Ectodermal cell (in vitro differentiated cells): ENCODE results near the gene AHNAK.

ENCODE experiments used
- H3K27ac ChIP-seq: 2 replicates; pipeline ENCODE4 v1.7.0; 2013; ENCODE audit warnings: mild to moderate bottlenecking, low read depth, low read length; ENCODE audit not compliant: insufficient read depth, poor library complexity, severe bottlenecking
- H3K27me3 ChIP-seq: 2 replicates; pipeline ENCODE4 v1.7.0; 2013; ENCODE audit warnings: mild to moderate bottlenecking, low read length; ENCODE audit not compliant: insufficient read depth, control insufficient read depth, poor library complexity, severe bottlenecking
- H3K36me3 ChIP-seq: one replicate; pipeline ENCODE4 v1.7.0; 2013; ENCODE audit warnings: low read length; ENCODE audit not compliant: control insufficient read depth, insufficient read depth
- H3K4me1 ChIP-seq: one replicate; pipeline ENCODE4 v1.7.0; 2013; ENCODE audit warnings: low read length; ENCODE audit not compliant: control insufficient read depth, insufficient read depth
- H3K4me3 ChIP-seq: 2 replicates; pipeline ENCODE4 v1.7.0; 2013; ENCODE audit warnings: low read depth, low read length, control low read depth; ENCODE audit not compliant: insufficient read depth
- H3K9me3 ChIP-seq: 2 replicates; pipeline ENCODE4 v1.7.0; 2013; ENCODE audit warnings: mild to moderate bottlenecking, low read length, moderate library complexity; ENCODE audit not compliant: control insufficient read depth
- WGBS, 2 experiments: methylation state at CpG; one replicate each; pipeline ENCODE4 v1.1.7; 2013; ENCODE audit warnings: missing lambda C conversion rate in 2 of 2; 5-methylcytosine and 5-hydroxymethylcytosine counted together

The AHNAK gene

DNA sequence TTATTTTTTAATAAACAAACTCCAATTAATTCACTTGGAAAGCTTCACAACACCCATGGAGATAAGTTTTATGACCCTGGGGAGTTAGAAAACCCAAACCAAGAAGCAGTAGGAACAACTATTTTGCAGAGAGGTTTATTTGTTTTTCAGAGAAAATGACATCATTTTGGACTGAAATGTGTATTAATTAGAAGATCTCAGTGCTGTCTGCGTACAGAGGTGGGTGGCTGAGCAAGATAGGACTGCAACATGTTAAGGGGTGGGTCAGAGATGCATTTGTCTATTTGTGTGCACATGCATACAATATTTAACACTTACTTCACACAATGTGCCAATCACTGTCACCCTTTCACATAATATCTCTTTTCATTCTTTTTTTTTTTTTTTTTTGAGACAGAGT, 126.7 kb downstream of the AHNAK start:
- peaks cover 10% of the 10 kb centered on the region for H3K4me1 ChIP-seq
- 90 to 100% methylated on average over 1 of the region's 1 CpG for WGBS, 2 experiments

DNA sequence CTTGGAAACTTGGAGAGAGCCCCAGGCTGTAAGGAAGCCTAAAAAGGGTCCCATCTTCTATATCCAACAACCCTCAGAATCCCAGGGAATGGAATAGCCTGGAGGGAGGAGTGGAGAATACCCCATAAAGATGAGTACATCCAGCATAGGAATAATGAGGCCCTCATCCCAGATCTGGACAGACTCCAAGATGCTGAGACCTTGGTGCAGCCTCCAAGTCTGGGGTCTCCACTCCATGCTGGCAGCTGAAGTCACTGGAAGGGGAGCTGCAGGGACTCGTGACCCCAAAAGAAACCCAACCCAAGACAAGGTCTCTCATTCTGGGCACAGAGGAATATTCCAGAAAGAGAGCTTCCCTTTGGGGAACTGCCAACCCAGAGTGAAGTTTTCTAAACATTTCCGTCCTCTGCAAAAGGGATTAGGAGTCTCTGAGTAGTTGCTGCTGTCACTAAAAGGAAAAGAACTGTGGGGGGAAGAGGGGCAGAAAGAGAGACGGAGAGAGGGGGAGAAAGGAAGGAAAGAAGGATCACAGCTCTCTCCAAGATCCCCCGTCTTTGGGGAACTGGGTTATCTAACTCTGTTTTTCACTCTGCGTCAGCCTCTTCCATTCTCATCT, 127.2 kb downstream of the AHNAK start:
- Histone ChIP-seq H3K27ac (no peak overlapping the region), H3K4me3 (no peak overlapping the region), H3K4me1 (peaks cover 10% of the 10 kb centered on the region), H3K9me3 (no peaks in the 10 kb centered on the region), H3K36me3 (no peaks in the 10 kb centered on the region), H3K27me3 (no peaks in the 10 kb centered on the region)
- WGBS, 2 experiments = 83 to 87% methylated on average over 4 to 5 of the region's 5 CpGs

More for the DNA sequence above, 126.7 kb downstream of the AHNAK start:
- Histone ChIP-seq H3K9me3 (no peaks in the 10 kb centered on the region), H3K27me3 (no peaks in the 10 kb centered on the region), H3K27ac (no peak overlapping the region), H3K36me3 (no peaks in the 10 kb centered on the region), H3K4me3 (no peak overlapping the region)

DNA sequence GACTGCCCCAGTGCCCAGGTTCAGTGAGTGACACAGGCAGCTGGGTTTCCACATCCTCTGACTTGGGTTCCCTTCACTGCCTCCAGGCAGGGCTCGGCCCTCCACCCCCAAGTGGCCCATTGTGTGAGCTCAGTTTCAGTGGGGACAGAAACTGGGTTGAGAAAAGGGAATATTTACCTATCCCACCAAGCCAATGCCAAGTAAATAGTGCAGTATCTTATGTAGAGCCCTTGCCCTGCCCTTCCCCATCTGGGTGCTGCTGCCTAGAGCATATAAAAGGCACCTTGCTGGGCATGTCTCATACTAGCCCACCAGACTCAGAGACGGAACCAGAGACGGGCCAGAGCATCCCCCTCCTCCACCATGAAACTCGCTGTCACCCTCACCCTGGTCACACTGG, 127.9 kb downstream of the AHNAK start, which contains the start of gene SCGB1A1:
TSS of gene SCGB1A1 (plus strand) at position 301 of the 400 bp plus-strand sequence. CDS start at position 364, 63 bp downstream.
- WGBS, 2 experiments = 90 to 92% methylated on average over 4 of the region's 4 CpGs
- H3K27ac ChIP-seq = no peak within 1 kb of the TSS
- no peaks in the 10 kb centered on the region for H3K36me3 ChIP-seq
- H3K4me3 ChIP-seq = no peak within 1 kb of the TSS
- peaks cover 10% of the 10 kb centered on the region for H3K4me1 ChIP-seq
- no peaks in the 10 kb centered on the region for H3K9me3 ChIP-seq
- no peaks in the 10 kb centered on the region for H3K27me3 ChIP-seq

DNA sequence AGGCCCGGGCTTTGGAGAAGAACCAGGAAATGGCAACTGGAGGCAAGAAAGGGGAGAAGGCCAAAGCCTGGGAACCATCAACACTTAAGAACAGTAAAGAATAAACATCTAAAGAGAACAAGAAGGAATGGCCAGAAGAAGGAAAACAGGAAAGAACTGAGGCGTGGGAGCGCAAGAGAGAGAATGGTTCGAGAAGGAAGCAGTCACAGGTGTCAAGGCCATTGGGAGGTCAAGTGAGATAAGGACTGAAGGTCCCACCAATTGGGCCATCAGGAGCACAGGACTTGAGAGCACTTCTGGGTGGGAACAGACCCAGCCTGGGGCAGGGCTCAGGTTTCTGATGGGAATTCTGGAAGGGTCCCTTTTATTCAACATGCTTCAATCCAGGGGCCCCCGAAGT, 128.5 kb downstream of the AHNAK start:
- Histone ChIP-seq H3K4me3 (no peak overlapping the region), H3K9me3 (no peaks in the 10 kb centered on the region), H3K27me3 (no peaks in the 10 kb centered on the region), H3K4me1 (peaks cover 9% of the 10 kb centered on the region), H3K36me3 (no peaks in the 10 kb centered on the region), H3K27ac (no peak overlapping the region)
- 95 to 97% methylated on average over 5 of the region's 5 CpGs for WGBS, 2 experiments

DNA sequence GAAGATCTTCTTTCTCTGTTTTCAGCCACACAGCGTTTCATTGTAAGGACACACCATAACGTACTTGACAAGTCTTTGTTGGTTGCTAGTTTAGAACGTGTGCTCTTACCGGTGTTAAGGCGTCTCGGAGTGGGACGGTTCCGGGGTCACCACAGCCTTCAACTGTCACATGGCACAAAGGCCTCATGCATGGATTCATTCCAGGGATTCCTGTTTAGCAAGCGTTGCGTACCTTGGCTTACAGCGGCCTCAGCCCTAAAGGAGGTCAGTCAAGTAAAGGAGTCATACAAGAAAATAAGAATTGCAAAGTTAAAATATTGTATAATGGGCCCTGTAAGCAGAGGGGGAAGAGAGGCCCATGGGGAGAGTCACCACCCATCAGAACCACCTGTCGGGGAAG, 130.0 kb downstream of the AHNAK start:
- WGBS, 2 experiments = 84 to 89% methylated on average over 12 of the region's 12 CpGs

DNA sequence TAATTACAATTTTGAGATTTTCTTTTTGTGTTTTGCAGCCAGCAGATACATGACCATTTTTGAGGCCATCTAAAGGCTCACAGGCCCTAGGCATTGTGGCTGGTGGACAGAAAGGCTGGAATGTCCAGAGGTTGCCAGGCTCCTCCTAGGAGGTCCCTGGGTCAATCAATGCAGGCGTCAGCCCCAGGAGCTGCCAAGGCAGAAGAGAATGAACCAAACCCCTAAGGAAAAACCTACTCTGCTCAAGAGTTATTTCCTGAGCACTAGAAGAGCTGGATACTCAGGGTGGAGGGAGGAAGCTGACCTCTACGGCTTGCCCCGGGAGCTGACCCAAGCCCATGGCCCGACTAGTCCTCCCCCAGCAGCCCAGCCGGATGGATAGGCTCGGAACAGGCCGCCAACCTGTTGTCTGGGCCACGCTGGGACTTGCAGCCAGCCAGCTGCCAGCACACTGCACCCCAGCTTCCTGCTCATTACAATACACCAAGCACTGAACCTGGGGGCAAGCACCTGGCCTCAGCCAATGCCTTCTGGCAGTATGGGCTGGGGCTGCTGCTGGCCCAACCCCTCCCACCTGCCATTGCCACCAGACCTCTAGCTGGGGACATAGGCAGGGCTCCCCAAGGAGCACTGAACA, 133.4 kb downstream of the AHNAK start:
- H3K27ac ChIP-seq = no peak overlapping the region
- no peaks in the 10 kb centered on the region for H3K27me3 ChIP-seq
- WGBS, 2 experiments = 87 to 88% methylated on average over 8 of the region's 8 CpGs
- peaks cover 7% of the 10 kb centered on the region for H3K4me1 ChIP-seq
- H3K36me3 ChIP-seq = no peaks in the 10 kb centered on the region
- no peaks in the 10 kb centered on the region for H3K9me3 ChIP-seq
- H3K4me3 ChIP-seq = no peak overlapping the region

More for the DNA sequence above, 130.0 kb downstream of the AHNAK start:
- no peaks in the 10 kb centered on the region for H3K27me3 ChIP-seq
- peaks cover 12% of the 10 kb centered on the region for H3K4me1 ChIP-seq
- no peak overlapping the region for H3K4me3 ChIP-seq
- H3K9me3 ChIP-seq = no peaks in the 10 kb centered on the region
- no peak overlapping the region for H3K27ac ChIP-seq
- H3K36me3 ChIP-seq = no peaks in the 10 kb centered on the region

DNA sequence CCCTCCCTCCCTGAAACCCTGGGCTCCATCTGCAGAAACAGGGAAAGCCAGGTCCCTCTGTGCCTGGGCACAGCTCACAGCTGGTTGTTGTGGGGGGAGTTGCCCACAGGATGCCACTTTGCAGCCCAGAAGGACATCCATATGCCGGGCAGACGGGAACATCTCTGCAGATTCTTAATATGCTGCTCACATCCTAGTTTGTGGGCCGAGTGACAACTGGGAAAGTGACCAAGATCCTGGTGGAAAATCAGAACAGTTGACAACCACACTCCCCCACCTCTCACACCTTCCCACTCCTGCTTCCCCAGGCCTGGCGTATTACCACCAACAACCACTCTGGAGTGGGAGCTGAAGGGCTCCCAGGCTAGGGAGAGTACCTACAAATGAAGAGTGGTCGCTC, 135.1 kb downstream of the AHNAK start:
- WGBS, 2 experiments = 91 to 95% methylated on average over 5 of the region's 5 CpGs
- no peaks in the 10 kb centered on the region for H3K27me3 ChIP-seq

DNA sequence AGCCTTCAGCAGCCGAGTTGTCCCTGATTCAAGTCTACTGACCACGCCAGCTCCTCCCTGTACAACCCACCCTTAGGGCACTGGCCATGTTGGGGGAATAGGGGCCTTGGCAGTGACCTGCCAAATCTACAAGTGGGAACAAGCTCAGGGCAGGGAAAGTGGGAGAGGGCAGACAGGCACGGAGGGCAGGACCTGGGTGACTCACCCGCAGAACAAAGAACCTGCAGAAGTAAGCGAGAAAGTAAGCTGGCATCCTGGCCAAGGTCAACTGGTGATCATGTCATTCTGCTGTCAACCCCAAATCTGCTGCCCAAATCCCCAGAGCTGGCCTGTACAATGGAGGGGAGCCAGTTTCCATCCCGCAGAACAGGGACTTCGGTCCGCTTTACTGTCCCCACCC, 135.6 kb downstream of the AHNAK start:
- Histone ChIP-seq H3K27me3 (no peaks in the 10 kb centered on the region), H3K4me3 (no peak overlapping the region), H3K36me3 (no peaks in the 10 kb centered on the region), H3K27ac (no peak overlapping the region), H3K4me1 (peaks cover 7% of the 10 kb centered on the region), H3K9me3 (no peaks in the 10 kb centered on the region)
- WGBS, 2 experiments = 78 to 83% methylated on average over 8 of the region's 8 CpGs

More for the DNA sequence above, 135.1 kb downstream of the AHNAK start:
- Histone ChIP-seq H3K4me3 (no peak overlapping the region), H3K9me3 (no peaks in the 10 kb centered on the region), H3K4me1 (peaks cover 7% of the 10 kb centered on the region), H3K27ac (no peak overlapping the region), H3K36me3 (no peaks in the 10 kb centered on the region)

DNA sequence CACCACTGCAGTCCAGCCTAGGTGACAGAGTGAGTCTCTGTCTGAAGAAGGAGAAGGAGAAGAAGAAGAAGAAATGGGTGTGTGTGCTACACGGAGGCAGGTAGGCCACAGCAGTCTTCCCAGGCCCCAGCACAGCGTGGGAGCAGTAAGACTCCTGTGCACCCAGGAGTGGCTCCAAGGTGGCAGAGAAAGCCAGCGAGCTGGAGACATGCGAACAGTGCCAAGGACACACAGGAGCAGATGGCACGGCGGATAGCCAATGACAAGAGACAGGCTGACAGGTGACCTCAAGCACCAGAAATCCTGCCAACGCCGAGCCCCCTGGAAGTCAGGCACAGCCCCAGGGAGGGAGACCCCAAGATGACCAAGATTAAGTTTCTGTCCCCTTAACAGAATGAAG, 136.8 kb downstream of the AHNAK start:
- 94% methylated on average over 8 of the region's 8 CpGs for WGBS, 2 experiments
- Histone ChIP-seq H3K36me3 (no peaks in the 10 kb centered on the region), H3K4me1 (peaks cover 7% of the 10 kb centered on the region), H3K27ac (no peak overlapping the region), H3K27me3 (no peaks in the 10 kb centered on the region), H3K4me3 (no peak overlapping the region), H3K9me3 (no peaks in the 10 kb centered on the region)

DNA sequence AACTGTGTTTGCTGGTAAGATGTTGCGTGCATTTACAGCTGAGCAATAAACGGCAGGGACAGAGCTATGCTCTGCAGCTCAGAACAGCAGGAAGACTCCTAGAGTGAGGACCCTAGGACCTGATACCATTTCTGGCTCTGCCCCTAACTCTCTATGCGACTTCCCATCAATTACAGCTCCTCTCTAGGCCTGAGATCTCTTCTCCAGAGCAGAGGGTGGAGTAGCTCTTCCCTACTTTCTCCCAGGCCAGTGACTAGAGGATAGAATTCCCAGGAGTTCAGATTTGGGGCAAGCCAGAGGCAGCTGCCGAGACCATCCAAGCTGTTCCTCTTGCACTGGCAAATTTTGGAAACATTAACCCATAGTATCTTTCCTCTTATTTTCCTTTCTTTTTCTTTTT, 140.6 kb downstream of the AHNAK start:
- Histone ChIP-seq H3K27me3 (no peaks in the 10 kb centered on the region), H3K36me3 (no peaks in the 10 kb centered on the region), H3K4me3 (no peak overlapping the region), H3K27ac (no peak overlapping the region), H3K9me3 (no peaks in the 10 kb centered on the region), H3K4me1 (no peaks in the 10 kb centered on the region)
- WGBS, 2 experiments = 85 to 87% methylated on average over 4 of the region's 4 CpGs
